Parathyroid adenoma (tissue), 2 donors: ENCODE results near the gene SEPTIN5.

Source experiments
- H2AFZ ChIP-seq: fragments of 300-600 bp; sonication (generic); one replicate; pipeline ENCODE4 v1.7.0; 2017; ENCODE audit warnings: antibody characterized with exemption, mild to moderate bottlenecking
- H3K27ac ChIP-seq: fragments of 300-600 bp; sonication (generic); one replicate; pipeline ENCODE4 v1.7.0; 2017
- H3K27me3 ChIP-seq: fragments of 300-600 bp; sonication (generic); one replicate; pipeline ENCODE4 v1.7.0; 2017; ENCODE audit warnings: low read length; ENCODE audit not compliant: control insufficient read depth, insufficient read depth
- H3K36me3 ChIP-seq: fragments of 300-600 bp; sonication (generic); one replicate; pipeline ENCODE4 v1.7.0; 2017; ENCODE audit warnings: low read length; ENCODE audit not compliant: control insufficient read depth, insufficient read depth
- H3K4me1 ChIP-seq: fragments of 300-600 bp; sonication (generic); one replicate; pipeline ENCODE4 v1.7.0; 2017; ENCODE audit warnings: control low read depth
- H3K4me2 ChIP-seq: fragments of 300-600 bp; sonication (generic); one replicate; pipeline ENCODE4 v1.7.0; 2017; ENCODE audit warnings: low read length
- H3K4me3 ChIP-seq: fragments of 300-600 bp; sonication (generic); one replicate; pipeline ENCODE4 v1.7.0; 2017; ENCODE audit warnings: low read depth, low read length
- H3K79me2 ChIP-seq: fragments of 300-600 bp; sonication (generic); one replicate; pipeline ENCODE4 v1.7.0; 2017; ENCODE audit warnings: control low read depth
- H3K9ac ChIP-seq: fragments of 300-600 bp; sonication (generic); one replicate; pipeline ENCODE4 v1.7.0; 2017; ENCODE audit warnings: mild to moderate bottlenecking
- H3K9me3 ChIP-seq: fragments of 300-600 bp; sonication (generic); one replicate; pipeline ENCODE4 v1.7.0; 2017; ENCODE audit warnings: low read length; ENCODE audit not compliant: control insufficient read depth
- TF ChIP-seq, protein P1 (sequence below): fragments of 300-600 bp; sonication (generic); IDR thresholded peaks from one replicate; pipeline ENCODE4 v1.7.0; 2017; ENCODE audit warnings: antibody characterized with exemption, mild to moderate bottlenecking
- donor health status: primary hyperparathyroidism.

The SEPTIN5 gene

DNA sequence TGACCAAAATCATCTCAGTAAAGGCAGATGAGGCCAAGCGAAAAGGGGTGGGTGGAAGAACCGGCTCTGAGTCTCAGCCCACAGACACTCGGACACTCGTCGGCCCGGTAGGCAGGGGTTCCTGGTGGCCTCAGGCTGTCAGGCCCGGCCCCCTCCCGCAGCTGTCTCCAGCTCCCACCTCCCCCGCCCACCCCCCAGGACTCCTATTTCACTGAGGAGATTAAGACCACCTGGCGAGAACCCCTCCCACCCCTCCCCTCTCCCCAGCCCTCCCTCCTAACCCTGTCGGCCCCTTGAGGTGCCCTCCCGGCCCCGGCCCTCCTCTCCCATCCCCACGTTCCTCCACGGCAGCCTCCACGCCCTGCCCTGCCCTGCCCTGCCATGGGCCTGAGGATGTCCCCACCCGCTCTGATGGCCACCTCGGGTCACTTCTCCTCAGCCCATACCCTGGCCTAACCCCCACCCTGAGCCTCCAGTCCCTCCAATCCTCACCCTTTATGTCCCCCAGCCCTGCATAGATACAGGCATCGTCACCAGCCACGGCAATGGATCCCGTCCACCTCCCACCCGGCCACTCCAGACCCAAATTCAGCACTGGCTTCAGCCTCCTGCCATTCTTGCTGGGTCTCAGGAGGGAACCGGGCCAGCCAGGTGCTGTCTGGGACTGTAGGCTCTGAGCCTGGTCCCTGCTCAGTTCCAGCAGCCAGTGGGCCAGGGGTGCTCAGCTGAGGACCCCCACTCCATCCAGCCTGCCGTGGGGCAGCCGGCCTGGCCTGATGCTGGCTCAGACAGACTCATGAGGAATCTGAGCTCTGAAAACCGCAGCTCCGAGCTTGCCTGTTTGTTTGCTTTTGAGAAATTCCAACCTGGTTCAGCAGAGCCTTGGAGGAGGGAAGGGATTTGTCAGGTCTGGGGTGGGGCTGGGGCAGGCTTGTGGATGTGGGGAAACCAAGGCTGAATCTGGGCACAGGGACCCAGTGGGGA is 36.5 kb downstream of the SEPTIN5 start:
- Histone ChIP-seq H3K9ac (no peak overlapping the region), H3K27ac (no peak overlapping the region), H3K9me3 (no peaks in the 10 kb centered on the region), H3K4me2 (no peak overlapping the region), H3K36me3 (no peaks in the 10 kb centered on the region), H3K79me2 (no peaks in the 10 kb centered on the region), H3K4me3 (no peak overlapping the region), H3K27me3 (no peaks in the 10 kb centered on the region), H3K4me1 (no peaks in the 10 kb centered on the region), H2AFZ (no peak overlapping the region)
- TF ChIP-seq, protein P1, sequence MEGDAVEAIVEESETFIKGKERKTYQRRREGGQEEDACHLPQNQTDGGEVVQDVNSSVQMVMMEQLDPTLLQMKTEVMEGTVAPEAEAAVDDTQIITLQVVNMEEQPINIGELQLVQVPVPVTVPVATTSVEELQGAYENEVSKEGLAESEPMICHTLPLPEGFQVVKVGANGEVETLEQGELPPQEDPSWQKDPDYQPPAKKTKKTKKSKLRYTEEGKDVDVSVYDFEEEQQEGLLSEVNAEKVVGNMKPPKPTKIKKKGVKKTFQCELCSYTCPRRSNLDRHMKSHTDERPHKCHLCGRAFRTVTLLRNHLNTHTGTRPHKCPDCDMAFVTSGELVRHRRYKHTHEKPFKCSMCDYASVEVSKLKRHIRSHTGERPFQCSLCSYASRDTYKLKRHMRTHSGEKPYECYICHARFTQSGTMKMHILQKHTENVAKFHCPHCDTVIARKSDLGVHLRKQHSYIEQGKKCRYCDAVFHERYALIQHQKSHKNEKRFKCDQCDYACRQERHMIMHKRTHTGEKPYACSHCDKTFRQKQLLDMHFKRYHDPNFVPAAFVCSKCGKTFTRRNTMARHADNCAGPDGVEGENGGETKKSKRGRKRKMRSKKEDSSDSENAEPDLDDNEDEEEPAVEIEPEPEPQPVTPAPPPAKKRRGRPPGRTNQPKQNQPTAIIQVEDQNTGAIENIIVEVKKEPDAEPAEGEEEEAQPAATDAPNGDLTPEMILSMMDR = no peak

DNA sequence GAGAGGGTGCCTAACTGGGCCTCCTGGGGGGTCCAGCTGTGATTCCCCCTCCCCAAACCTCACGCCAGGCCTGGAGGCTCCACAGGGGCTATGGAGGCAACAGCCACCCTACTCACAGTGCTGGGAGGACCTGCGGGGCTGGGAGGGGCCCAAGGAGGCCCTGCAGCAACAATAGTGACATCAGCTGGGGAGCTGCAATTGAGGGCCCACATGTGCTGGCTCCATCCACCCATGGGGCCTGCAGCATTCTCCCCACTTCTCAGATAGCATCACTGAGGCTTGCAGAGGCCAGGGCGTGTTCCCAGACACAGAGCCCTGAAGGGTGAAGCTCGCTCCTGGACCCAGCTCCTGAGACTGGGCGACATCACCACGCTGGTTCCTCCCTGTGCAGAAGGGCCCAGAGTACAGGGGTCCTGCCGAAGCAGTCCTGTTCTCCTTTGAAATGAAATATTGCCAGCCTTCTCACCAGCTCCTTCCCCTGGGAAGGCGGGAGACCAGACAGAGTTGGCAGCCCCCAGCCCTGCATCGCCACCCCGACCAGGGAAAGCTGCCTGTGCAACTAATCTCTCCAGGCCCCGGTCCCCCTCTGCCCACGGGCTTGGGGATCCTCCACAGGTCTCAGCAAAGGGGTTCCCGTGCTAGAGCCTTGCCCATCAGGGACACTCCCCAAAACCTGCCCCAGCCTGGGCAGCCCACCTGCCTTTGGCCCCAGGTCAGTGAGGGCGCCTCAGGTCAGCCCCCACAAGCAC is 37.4 kb downstream of the SEPTIN5 start:
- Histone ChIP-seq H3K9me3 (no peaks in the 10 kb centered on the region), H3K4me2 (no peak overlapping the region), H3K27me3 (no peaks in the 10 kb centered on the region), H3K36me3 (no peaks in the 10 kb centered on the region), H3K79me2 (no peaks in the 10 kb centered on the region), H3K4me1 (no peaks in the 10 kb centered on the region), H2AFZ (no peak overlapping the region), H3K9ac (no peak overlapping the region), H3K4me3 (no peak overlapping the region), H3K27ac (no peak overlapping the region)
- TF ChIP-seq, protein P1 = no peak

DNA sequence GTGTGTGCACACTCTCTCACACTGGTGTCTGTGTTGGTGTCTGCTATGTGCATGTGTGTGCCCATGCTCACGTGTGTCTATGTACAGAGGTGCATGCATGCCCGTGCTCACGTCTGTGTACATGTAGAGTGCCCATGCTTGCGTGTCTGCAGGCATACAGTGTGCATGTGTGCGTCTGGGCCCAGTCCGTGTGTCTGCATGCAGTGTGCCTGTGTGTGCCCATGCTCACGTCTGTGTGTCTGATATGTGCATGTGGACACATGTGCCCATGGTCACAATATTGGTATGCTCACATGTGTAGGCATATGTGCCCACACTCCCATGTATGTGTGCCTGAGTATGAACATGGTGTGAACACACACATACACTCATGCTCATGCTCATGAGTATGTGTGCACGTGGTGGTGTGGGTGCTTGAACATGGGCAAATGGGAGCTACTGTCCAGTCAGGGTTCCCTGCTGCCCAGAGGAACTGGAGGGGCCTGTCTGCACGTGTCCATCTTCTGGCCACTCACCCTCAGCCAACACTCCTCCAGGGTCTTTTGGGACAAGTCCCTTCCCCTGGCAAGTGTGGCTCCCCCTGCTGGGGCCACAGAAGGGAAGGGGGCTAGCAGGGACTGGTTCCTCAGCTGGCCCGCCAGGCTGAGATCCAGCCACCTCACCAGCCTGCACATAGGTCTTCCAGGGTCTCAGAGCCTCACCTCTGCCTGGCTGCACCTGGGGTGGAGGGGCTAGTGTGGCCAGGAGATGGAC is 39.0 kb downstream of the SEPTIN5 start:
- TF ChIP-seq, protein P1 = no peak
- H3K27me3 ChIP-seq = no peaks in the 10 kb centered on the region
- H3K4me2 ChIP-seq = no peak overlapping the region
- no peaks in the 10 kb centered on the region for H3K79me2 ChIP-seq
- H3K9ac ChIP-seq = no peak overlapping the region
- H3K4me1 ChIP-seq = no peaks in the 10 kb centered on the region
- H3K4me3 ChIP-seq = no peak overlapping the region
- H3K36me3 ChIP-seq = no peaks in the 10 kb centered on the region
- H2AFZ ChIP-seq = no peak overlapping the region
- no peaks in the 10 kb centered on the region for H3K9me3 ChIP-seq
- H3K27ac ChIP-seq = no peak overlapping the region

DNA sequence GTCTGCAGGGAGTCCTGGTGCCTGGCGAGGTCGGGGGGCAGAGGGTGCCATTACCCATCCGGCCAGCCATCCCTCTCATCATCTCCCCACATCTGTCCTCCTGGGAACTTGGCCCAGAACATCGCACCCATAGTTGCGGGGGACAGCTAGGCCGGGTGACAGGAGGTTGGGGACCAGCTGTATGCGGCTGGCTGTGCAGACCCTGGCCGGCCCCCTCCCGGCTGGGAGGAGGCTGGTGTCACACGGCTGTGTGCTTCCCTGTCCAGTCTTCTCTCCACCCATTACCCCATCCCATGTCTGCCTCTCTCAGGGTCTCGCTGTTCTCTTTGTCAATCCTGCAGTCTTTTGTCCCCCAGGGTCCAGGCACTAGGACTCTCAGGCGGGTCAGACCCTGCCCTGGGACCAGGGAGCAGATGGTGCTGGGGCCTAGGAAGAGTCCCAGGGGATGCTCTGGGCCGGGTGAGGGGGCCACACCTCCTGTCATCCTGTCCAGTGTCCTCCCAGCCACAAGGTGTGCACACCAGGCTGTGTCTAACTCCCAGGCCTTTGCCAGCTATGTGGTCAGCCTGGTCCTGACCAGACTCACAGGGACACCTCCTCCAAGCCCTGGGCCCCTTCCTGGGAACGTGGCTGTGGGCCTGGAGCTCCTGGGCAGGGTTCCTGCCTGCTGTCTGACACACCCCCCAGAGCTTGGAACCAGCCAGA is 39.8 kb downstream of the SEPTIN5 start:
- no peak overlapping the region for H3K27ac ChIP-seq
- no peaks in the 10 kb centered on the region for H3K36me3 ChIP-seq
- no peaks in the 10 kb centered on the region for H3K9me3 ChIP-seq
- H3K4me2 ChIP-seq = no peak overlapping the region
- no peak overlapping the region for H3K4me3 ChIP-seq
- H3K9ac ChIP-seq = no peak overlapping the region
- no peaks in the 10 kb centered on the region for H3K4me1 ChIP-seq
- H3K27me3 ChIP-seq = no peaks in the 10 kb centered on the region
- H2AFZ ChIP-seq = no peak overlapping the region
- no peaks in the 10 kb centered on the region for H3K79me2 ChIP-seq
- TF ChIP-seq, protein P1 = no peak
